ENCODE data around the gene SH3RF1. TPM values are rescaled to one million over a fixed set of nuclear protein-coding genes. Genes with fewer than 3 reads are reported as not detected.

The SH3RF1 gene
- total RNA-seq, 1 donor from 2014 or later: 35.2 TPM

DNA sequence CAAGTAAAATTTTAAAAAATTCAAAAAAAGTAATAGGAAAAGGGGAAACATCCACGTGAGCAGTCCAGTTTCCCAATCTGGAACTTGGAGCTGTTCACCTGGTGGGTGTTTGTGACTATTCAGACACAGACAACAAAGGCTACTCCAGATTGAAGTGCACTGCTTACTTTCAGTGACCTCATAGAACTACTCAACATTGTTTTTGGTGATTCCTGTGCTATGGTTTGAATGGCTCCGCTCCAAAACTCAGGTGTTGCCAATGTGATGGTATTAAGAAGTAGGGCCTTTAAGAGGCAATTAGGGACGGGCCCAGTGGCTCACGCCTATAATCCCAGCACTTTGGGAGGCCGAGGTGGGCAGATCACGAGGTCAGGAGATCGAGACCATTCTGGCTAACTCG, 22.1 kb downstream of the SH3RF1 start:
- no peak for DNase-seq
- TF ChIP-seq, protein P1, sequence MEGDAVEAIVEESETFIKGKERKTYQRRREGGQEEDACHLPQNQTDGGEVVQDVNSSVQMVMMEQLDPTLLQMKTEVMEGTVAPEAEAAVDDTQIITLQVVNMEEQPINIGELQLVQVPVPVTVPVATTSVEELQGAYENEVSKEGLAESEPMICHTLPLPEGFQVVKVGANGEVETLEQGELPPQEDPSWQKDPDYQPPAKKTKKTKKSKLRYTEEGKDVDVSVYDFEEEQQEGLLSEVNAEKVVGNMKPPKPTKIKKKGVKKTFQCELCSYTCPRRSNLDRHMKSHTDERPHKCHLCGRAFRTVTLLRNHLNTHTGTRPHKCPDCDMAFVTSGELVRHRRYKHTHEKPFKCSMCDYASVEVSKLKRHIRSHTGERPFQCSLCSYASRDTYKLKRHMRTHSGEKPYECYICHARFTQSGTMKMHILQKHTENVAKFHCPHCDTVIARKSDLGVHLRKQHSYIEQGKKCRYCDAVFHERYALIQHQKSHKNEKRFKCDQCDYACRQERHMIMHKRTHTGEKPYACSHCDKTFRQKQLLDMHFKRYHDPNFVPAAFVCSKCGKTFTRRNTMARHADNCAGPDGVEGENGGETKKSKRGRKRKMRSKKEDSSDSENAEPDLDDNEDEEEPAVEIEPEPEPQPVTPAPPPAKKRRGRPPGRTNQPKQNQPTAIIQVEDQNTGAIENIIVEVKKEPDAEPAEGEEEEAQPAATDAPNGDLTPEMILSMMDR (IDR thresholded peaks at IDR 0.05; ENCODE audit: partially characterized antibody, unreplicated experiment): no peak
- no peaks in the 10 kb centered on the region for H3K36me3 Mint-ChIP-seq (ENCODE audit: unreplicated experiment)
- peaks cover 50% of the 10 kb centered on the region for H3K4me1 Mint-ChIP-seq (ENCODE audit: low read depth, unreplicated experiment)
- no peak overlapping the region for H3K27ac Mint-ChIP-seq (ENCODE audit: unreplicated experiment)
- peaks cover 2% of the 10 kb centered on the region for H3K27me3 Mint-ChIP-seq (ENCODE audit: unreplicated experiment)
- no peak overlapping the region for H3K4me3 Mint-ChIP-seq (ENCODE audit: unreplicated experiment)
- H3K9me3 Mint-ChIP-seq (ENCODE audit: unreplicated experiment): peaks cover 3% of the 10 kb centered on the region

DNA sequence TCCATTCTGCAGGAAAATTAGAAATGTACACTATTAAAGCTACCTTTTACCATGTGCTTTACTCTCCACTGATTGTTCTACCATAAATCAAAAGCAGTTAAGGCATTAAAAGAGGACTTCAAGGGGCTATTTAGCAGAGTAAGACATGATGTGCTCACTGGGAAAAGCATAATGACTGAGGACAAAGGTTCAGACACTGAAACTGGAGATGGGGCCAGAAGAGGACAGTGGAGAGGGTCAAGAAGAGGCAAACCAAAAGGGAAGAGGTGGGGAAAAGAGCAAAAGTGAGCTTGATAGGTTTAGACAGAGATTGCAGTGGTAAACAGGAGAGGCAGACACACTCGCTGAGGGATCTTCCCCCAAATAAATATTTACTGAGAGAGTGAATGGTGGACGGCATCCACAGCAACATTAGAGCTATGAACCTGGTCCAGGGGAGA, 23.8 kb downstream of the SH3RF1 start:
- Mint-ChIP-seq H3K36me3 (ENCODE audit: unreplicated experiment) (no peaks in the 10 kb centered on the region), H3K4me3 (ENCODE audit: unreplicated experiment) (peak overlapping the region; percentile 1), H3K27me3 (ENCODE audit: unreplicated experiment) (peaks cover 2% of the 10 kb centered on the region), H3K9me3 (ENCODE audit: unreplicated experiment) (peaks cover 2% of the 10 kb centered on the region), H3K27ac (ENCODE audit: unreplicated experiment) (no peak overlapping the region), H3K4me1 (ENCODE audit: low read depth, unreplicated experiment) (peaks cover 37% of the 10 kb centered on the region)
- no peak for DNase-seq
- TF ChIP-seq, protein P1 (IDR thresholded peaks at IDR 0.05; ENCODE audit: partially characterized antibody, unreplicated experiment): no peak

DNA sequence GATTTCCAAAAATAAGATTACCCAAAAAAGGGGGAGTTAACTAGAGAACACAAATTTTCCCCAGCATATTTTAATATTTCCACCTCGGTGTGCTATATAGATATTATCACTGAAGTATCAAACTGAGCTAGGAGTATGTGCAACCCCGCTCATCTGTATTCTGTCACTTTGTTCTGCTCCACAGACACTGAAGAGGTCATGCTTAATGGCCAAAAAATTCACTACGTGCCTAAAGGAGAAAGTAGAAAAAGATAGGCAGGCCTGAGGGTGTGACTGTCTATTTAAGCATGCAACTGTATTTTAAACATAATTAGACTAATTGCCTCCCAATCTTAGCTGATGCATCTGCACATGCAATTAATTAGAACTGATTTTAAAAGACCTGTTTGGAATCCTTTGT, 24.5 kb downstream of the SH3RF1 start:
- Mint-ChIP-seq H3K27ac (ENCODE audit: unreplicated experiment) (no peak overlapping the region), H3K4me3 (ENCODE audit: unreplicated experiment) (no peak overlapping the region), H3K9me3 (ENCODE audit: unreplicated experiment) (peaks cover 2% of the 10 kb centered on the region), H3K27me3 (ENCODE audit: unreplicated experiment) (peaks cover 2% of the 10 kb centered on the region), H3K4me1 (ENCODE audit: low read depth, unreplicated experiment) (peaks cover 32% of the 10 kb centered on the region), H3K36me3 (ENCODE audit: unreplicated experiment) (no peaks in the 10 kb centered on the region)
- TF ChIP-seq, protein P1 (IDR thresholded peaks at IDR 0.05; ENCODE audit: partially characterized antibody, unreplicated experiment): no peak
- no peak for DNase-seq

DNA sequence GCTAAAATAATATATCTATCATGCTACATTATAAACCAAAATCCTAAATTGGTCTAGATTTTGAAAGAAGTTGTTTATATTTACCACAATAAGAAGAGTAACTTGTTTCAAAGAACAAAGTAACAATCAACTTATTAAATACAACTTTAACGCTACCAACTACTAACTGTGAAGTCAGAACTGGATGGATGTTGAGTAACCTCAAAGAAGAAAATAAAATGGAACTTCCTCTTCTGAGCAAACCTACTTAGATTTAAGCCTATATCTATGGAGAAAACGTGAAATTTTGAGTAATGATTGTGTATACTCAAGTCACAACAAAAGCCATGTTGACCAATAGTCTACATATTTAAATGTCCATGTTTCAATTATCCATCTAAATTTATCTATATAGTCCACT, 25.7 kb downstream of the SH3RF1 start:
- no peak overlapping the region for H3K4me3 Mint-ChIP-seq (ENCODE audit: unreplicated experiment)
- H3K27me3 Mint-ChIP-seq (ENCODE audit: unreplicated experiment): peaks cover 2% of the 10 kb centered on the region
- TF ChIP-seq, protein P1 (IDR thresholded peaks at IDR 0.05; ENCODE audit: partially characterized antibody, unreplicated experiment): no peak
- no peak overlapping the region for H3K27ac Mint-ChIP-seq (ENCODE audit: unreplicated experiment)
- H3K4me1 Mint-ChIP-seq (ENCODE audit: low read depth, unreplicated experiment): peaks cover 31% of the 10 kb centered on the region
- no peak for DNase-seq
- H3K36me3 Mint-ChIP-seq (ENCODE audit: unreplicated experiment): no peaks in the 10 kb centered on the region
- peaks cover 2% of the 10 kb centered on the region for H3K9me3 Mint-ChIP-seq (ENCODE audit: unreplicated experiment)

DNA sequence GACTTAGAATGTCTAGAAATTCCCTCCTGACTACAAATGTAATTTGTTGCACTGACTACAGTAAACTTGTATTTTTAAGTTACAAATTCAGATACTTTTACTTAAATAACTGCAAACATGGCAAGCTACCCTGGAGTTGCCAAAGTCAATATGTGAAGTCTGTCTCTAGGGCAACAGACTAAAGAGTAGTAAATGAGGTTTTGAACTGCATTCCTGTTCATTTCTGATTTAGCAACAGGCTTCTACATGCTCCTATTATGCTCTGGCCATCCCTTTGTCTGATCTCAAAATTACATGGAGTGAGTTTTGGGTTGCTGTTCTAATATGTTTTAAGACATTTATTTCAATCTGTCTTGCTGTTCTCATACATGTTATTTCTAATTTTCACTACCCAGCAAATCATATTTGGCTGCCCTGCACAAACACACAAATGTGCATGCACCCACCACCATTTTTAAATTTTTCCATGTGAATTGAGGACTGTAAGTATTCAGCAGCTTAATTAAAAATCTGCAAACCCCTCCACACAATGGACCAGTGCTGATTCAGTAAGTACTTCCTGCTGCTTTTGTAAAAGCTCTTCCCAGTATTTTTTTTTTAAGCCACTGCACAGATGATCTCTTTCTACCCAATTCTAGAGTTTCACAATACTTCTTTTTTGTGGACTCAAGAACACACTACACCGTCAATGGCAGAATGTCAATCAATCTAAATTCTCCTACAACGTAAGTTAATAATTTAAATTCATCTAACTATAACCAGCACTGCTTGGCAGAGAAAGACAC, 26.7 kb downstream of the SH3RF1 start:
- Mint-ChIP-seq H3K9me3 (ENCODE audit: unreplicated experiment) (peaks cover 2% of the 10 kb centered on the region), H3K4me1 (ENCODE audit: low read depth, unreplicated experiment) (peaks cover 32% of the 10 kb centered on the region), H3K36me3 (ENCODE audit: unreplicated experiment) (no peaks in the 10 kb centered on the region), H3K27me3 (ENCODE audit: unreplicated experiment) (peaks cover 2% of the 10 kb centered on the region), H3K27ac (ENCODE audit: unreplicated experiment) (no peak overlapping the region), H3K4me3 (ENCODE audit: unreplicated experiment) (no peak overlapping the region)
- TF ChIP-seq, protein P1 (IDR thresholded peaks at IDR 0.05; ENCODE audit: partially characterized antibody, unreplicated experiment): no peak
- DNase-seq: no peak

Data from glutamatergic neuron (in vitro differentiated cells).